H1 (cell line): ENCODE results near the gene CDHR5. TPM values are rescaled to one million over a fixed set of nuclear protein-coding genes. Genes with fewer than 3 reads are reported as not detected.

Source experiments
- CTCF ChIA-PET: fragments of 300-600 bp; sonication (Branson Sonifier 250); formaldehyde crosslinking; loops from one replicate; lab custom pipeline; 2021; ENCODE audit not compliant: partially characterized antibody; lab: Charles Lee
- POLR2A ChIA-PET: fragments of 300-600 bp; sonication (Branson Sonifier 250); formaldehyde crosslinking; loops from one replicate; lab custom pipeline; 2021; ENCODE audit warnings: inconsistent platforms; ENCODE audit not compliant: partially characterized antibody; lab: Charles Lee
- DNase-seq, 2 experiments: peaks; one replicate each; pipeline versions ENCODE4 v3.0.0 to v3.0.0-alpha.2; 2010 to 2022; ENCODE audit warnings: low spot score in 2 of 2, low read depth in 1 of 2, mixed read lengths in 1 of 2
- FAIRE-seq: peaks from 2 replicates; lab custom pipeline; 2011; peaks lifted over from hg19 to GRCh38; lab: Jason Lieb, UNC
- H2AFZ ChIP-seq: 2 replicates; pipeline ENCODE4 v1.8.1; 2012; ENCODE audit warnings: low read length, inconsistent platforms
- H2AK5ac ChIP-seq: 2 replicates; pipeline ENCODE4 v1.6.1; 2013; ENCODE audit warnings: low read depth, low read length
- H2BK120ac ChIP-seq: replicated peaks from 2 replicates; pipeline ENCODE3; 2013; ENCODE audit warnings: low read depth, low read length, inconsistent platforms
- H2BK12ac ChIP-seq: 2 replicates; pipeline ENCODE4 v1.6.1; 2013; ENCODE audit warnings: low read depth, low read length
- H2BK15ac ChIP-seq: 2 replicates; pipeline ENCODE4 v1.6.1; 2013; ENCODE audit warnings: low read length
- H2BK20ac ChIP-seq: 2 replicates; pipeline ENCODE4 v1.6.1; 2013; ENCODE audit warnings: low read length
- H2BK5ac ChIP-seq: 2 replicates; pipeline ENCODE4 v1.6.1; 2013; ENCODE audit warnings: low read depth, low read length
- H3K14ac ChIP-seq: 2 replicates; pipeline ENCODE4 v1.6.1; 2013; ENCODE audit warnings: inconsistent platforms; ENCODE audit not compliant: insufficient read length
- H3K18ac ChIP-seq: 2 replicates; pipeline ENCODE4 v1.6.1; 2013; ENCODE audit warnings: low read length; ENCODE audit errors: extremely low read depth
- H3K23ac ChIP-seq: 2 replicates; pipeline ENCODE4 v1.6.1; 2013; ENCODE audit warnings: inconsistent platforms; ENCODE audit not compliant: insufficient read length
- H3K23me2 ChIP-seq: 2 replicates; pipeline ENCODE4 v1.6.1; 2013; ENCODE audit warnings: low read depth, low read length
- H3K27ac ChIP-seq: 2 replicates; pipeline ENCODE4 v1.6.1; 2011; ENCODE audit warnings: low read depth, low read length, inconsistent platforms
- H3K27me3 ChIP-seq, 4 experiments: replicated peaks in 1 of 4; 1 replicate in 1 of 4; 2 replicates in 3 of 4; pipeline versions ENCODE4 v1.6.1 to v1.8.1; 2011 to 2013; ENCODE audit warnings: low read length in 3 of 4, mild to moderate bottlenecking in 3 of 4, inconsistent platforms in 2 of 4, mixed read lengths in 2 of 4, moderate library complexity in 1 of 4; ENCODE audit not compliant: control insufficient read depth in 3 of 4, insufficient read depth in 3 of 4; ENCODE audit errors: extremely low read depth in 1 of 4
- H3K36me3 ChIP-seq, 4 experiments: 2 replicates each; pipeline versions ENCODE4 v1.6.1 to v1.8.1; 2011 to 2013; ENCODE audit warnings: mild to moderate bottlenecking in 4 of 4, low read length in 3 of 4, moderate library complexity in 2 of 4, control low read depth in 1 of 4, inconsistent platforms in 1 of 4; ENCODE audit not compliant: insufficient read depth in 4 of 4, control insufficient read depth in 2 of 4
- H3K4ac ChIP-seq: replicated peaks from 2 replicates; pipeline ENCODE3; 2013; ENCODE audit warnings: low read length, low read depth, mixed read lengths, inconsistent platforms; ENCODE audit not compliant: insufficient read length
- H3K4me1 ChIP-seq, 4 experiments: replicated peaks in 1 of 4; 1 replicate in 1 of 4; 2 replicates in 3 of 4; pipeline versions ENCODE4 v1.6.1 to v1.8.1; 2011 to 2013; ENCODE audit warnings: low read length in 3 of 4, inconsistent platforms in 2 of 4, mixed read lengths in 1 of 4; ENCODE audit not compliant: insufficient read depth in 4 of 4, control insufficient read depth in 3 of 4
- H3K4me2 ChIP-seq, 2 experiments: 2 replicates each; pipeline versions ENCODE4 v1.6.1 to v1.8.1; 2011 to 2013; ENCODE audit warnings: low read depth in 2 of 2, low read length in 2 of 2, control low read depth in 1 of 2, inconsistent platforms in 1 of 2, mild to moderate bottlenecking in 1 of 2; ENCODE audit not compliant: insufficient read depth in 1 of 2
- H3K4me3 ChIP-seq, 4 experiments: fragments of 200-600, 300-600 bp in 1 of 4; sonication (generic), shearing (Covaris generic), sonication (Bioruptor Twin) in 1 of 4; 2 replicates each; pipeline versions ENCODE4 v1.5.1 to v1.8.1; 2011 to 2016; ENCODE audit warnings: low read length in 4 of 4, low read depth in 3 of 4, control low read depth in 2 of 4, inconsistent platforms in 2 of 4, mild to moderate bottlenecking in 2 of 4, mixed read lengths in 1 of 4, moderate library complexity in 1 of 4; ENCODE audit not compliant: insufficient read depth in 2 of 4; ENCODE audit errors: extremely low read depth in 1 of 4
- H3K56ac ChIP-seq: replicated peaks from 2 replicates; pipeline ENCODE3; 2013; ENCODE audit warnings: low read depth, mild to moderate bottlenecking, mixed read lengths, low read length, inconsistent platforms; ENCODE audit not compliant: insufficient read length
- H3K79me1 ChIP-seq: 2 replicates; pipeline ENCODE4 v1.6.1; 2013; ENCODE audit warnings: low read depth, low read length, control low read depth
- H3K79me2 ChIP-seq, 2 experiments: 2 replicates each; pipeline versions ENCODE4 v1.6.1 to v1.8.1; 2012 to 2013; ENCODE audit warnings: low read length in 2 of 2, mild to moderate bottlenecking in 2 of 2, inconsistent platforms in 1 of 2; ENCODE audit not compliant: insufficient read depth in 2 of 2, control insufficient read depth in 1 of 2
- H3K9ac ChIP-seq, 4 experiments: replicated peaks in 1 of 4; 1 replicate in 1 of 4; 2 replicates in 3 of 4; pipeline versions ENCODE4 v1.6.1 to v1.8.1; 2011 to 2013; ENCODE audit warnings: low read depth in 3 of 4, low read length in 3 of 4, control low read depth in 2 of 4, mild to moderate bottlenecking in 2 of 4, moderate library complexity in 2 of 4, inconsistent platforms in 1 of 4; ENCODE audit errors: extremely low read depth in 1 of 4
- H3K9me3 ChIP-seq, 2 experiments: 2 replicates each; pipeline versions ENCODE4 v1.6.1 to v1.8.1; 2012 to 2013; ENCODE audit warnings: mild to moderate bottlenecking in 2 of 2, moderate library complexity in 2 of 2, control low read depth in 1 of 2, inconsistent platforms in 1 of 2, low read depth in 1 of 2, low read length in 1 of 2, mixed read lengths in 1 of 2; ENCODE audit not compliant: insufficient read depth in 2 of 2
- H4K20me1 ChIP-seq, 2 experiments: replicated peaks in 1 of 2; 2 replicates each; pipeline versions ENCODE3 to v1.8.1; 2011 to 2013; ENCODE audit warnings: inconsistent platforms in 2 of 2, low read length in 2 of 2, mild to moderate bottlenecking in 1 of 2; ENCODE audit not compliant: insufficient read depth in 2 of 2, control insufficient read depth in 1 of 2
- H4K5ac ChIP-seq: 2 replicates; pipeline ENCODE4 v1.6.1; 2013; ENCODE audit warnings: low read length, low read depth, mixed read lengths, inconsistent platforms; ENCODE audit not compliant: insufficient read length
- H4K8ac ChIP-seq: 2 replicates; pipeline ENCODE4 v1.8.0; 2013; ENCODE audit warnings: mild to moderate bottlenecking, moderate library complexity, low read length, inconsistent platforms; ENCODE audit not compliant: insufficient read depth; ENCODE audit errors: extremely low read depth
- H4K91ac ChIP-seq: replicated peaks from 2 replicates; pipeline ENCODE3; 2013; ENCODE audit warnings: low read length, mixed read lengths, inconsistent platforms; ENCODE audit not compliant: insufficient read length
- CEBPB ChIP-seq: IDR thresholded peaks from 2 replicates; pipeline ENCODE4 v1.6.1; 2012; ENCODE audit warnings: low read depth, low read length
- CHD1 ChIP-seq: IDR thresholded peaks from 2 replicates; pipeline ENCODE4 v1.6.1; 2012; ENCODE audit warnings: low read depth, low read length, improper control_type of control experiment
- EP300 ChIP-seq, 2 experiments: IDR thresholded peaks; 1 replicate in 1 of 2; 2 replicates in 1 of 2; pipeline ENCODE4 v1.6.1; 2011 to 2012; ENCODE audit warnings: low read depth in 2 of 2, low read length in 2 of 2, mild to moderate bottlenecking in 2 of 2, borderline replicate concordance in 1 of 2, inconsistent platforms in 1 of 2, moderate library complexity in 1 of 2
- GABPA ChIP-seq: IDR thresholded peaks from 2 replicates; pipeline ENCODE4 v1.6.1; 2011; ENCODE audit warnings: mild to moderate bottlenecking, low read length, moderate library complexity, borderline replicate concordance; ENCODE audit not compliant: insufficient read depth
- KDM1A ChIP-seq: fragments of 200-600, 300-600 bp; sonication (generic); IDR thresholded peaks from 2 replicates; pipeline ENCODE4 v1.7.1; 2016; ENCODE audit warnings: mild to moderate bottlenecking, low read length, borderline replicate concordance
- NANOG ChIP-seq: IDR thresholded peaks from 2 replicates; pipeline ENCODE4 v1.6.1; 2011; ENCODE audit warnings: low read length, low read depth, mild to moderate bottlenecking, inconsistent platforms; ENCODE audit not compliant: insufficient read depth, poor library complexity, severe bottlenecking
- PHF8 ChIP-seq: fragments of 200-600 bp; sonication (generic); conservative IDR thresholded peaks from 2 replicates; pipeline ENCODE4 v1.7.1; 2012; ENCODE audit warnings: low read depth, mild to moderate bottlenecking, inconsistent platforms, low read length, moderate library complexity
- SP2 ChIP-seq: IDR thresholded peaks from 2 replicates; pipeline ENCODE4 v1.6.1; 2012; ENCODE audit warnings: mild to moderate bottlenecking, low read length, inconsistent platforms
- ZNF274 ChIP-seq: IDR thresholded peaks from 2 replicates; pipeline ENCODE4 v1.7.0; 2012; ENCODE audit warnings: low read length, borderline replicate concordance; ENCODE audit errors: extremely low read depth
- WGBS, 2 experiments: shearing (Covaris generic) in 1 of 2; methylation state at CpG; one replicate each; pipeline versions ENCODE4 v1.1.6 to v1.1.7; 2013 to 2015; ENCODE audit warnings: low lambda C conversion rate in 2 of 2, mixed read lengths in 2 of 2, inconsistent platforms in 1 of 2, low coverage in 1 of 2, missing lambda C conversion rate in 1 of 2; ENCODE audit not compliant: insufficient replicate concordance in 2 of 2, insufficient coverage in 1 of 2, insufficient read length in 1 of 2; ENCODE audit errors: extremely low coverage in 1 of 2, missing lambda C conversion rate in 1 of 2; 5-methylcytosine and 5-hydroxymethylcytosine counted together
- polyA plus RNA-seq, 7 experiments: library from polyadenylated mRNA; depleted of rRNA in 3 of 7; stranded (reverse) in 5 of 7; unstranded in 2 of 7; fragments of >200 nt in 5 of 7; fragments of 200-250 nt in 2 of 7; gene quantifications; 1 replicate in 5 of 7; 2 replicates in 1 of 7; 4 replicates in 1 of 7; pipeline versions ENCODE4 v1.2.1 to v1.2.3, GENCODE V29; 2011 to 2013; ENCODE audit warnings: missing spikeins in 2 of 7, mixed read lengths in 2 of 7
- total RNA-seq: library from RNA; stranded (reverse); fragmentation: NEBNext Ultra II Directional; extraction: Animal tissue kit (Norgen Biotek cat#: 25700); gene quantifications from 2 replicates; pipeline ENCODE4 v1.2.1, GENCODE V29; 2021
- TF ChIP-seq, protein P1 (sequence below): IDR thresholded peaks from 2 replicates; pipeline ENCODE4 v1.6.1; 2012; ENCODE audit warnings: low read length, inconsistent platforms

CDHR5 gene
- total and polyA plus RNA-seq, 2 of the 8 experiments (the other 6 are each of a cell fraction or from before 2014, with no cell fraction given): not detected

- Histone ChIP-seq H3K56ac (no peak overlapping the region), H3K4me1 (peaks cover 0 to 6% (median 2%) of the 10 kb centered on the region in 4 experiments; a peak in 5 of 7 replicates), H3K27ac (no peak overlapping the region), H3K79me1 (no peaks in the 10 kb centered on the region), H3K18ac (no peak overlapping the region), H3K36me3 (peaks cover 0 to 3% (median under 1%) of the 10 kb centered on the region in 4 experiments; a peak in 1 of 8 replicates), H3K4me2 (no peak overlapping the region), H4K20me1 (peaks cover 0 to 4% of the 10 kb centered on the region in 2 experiments), H3K4ac (no peak overlapping the region), H4K8ac (no peak overlapping the region), H2BK15ac (no peak overlapping the region), H2AFZ (no peak overlapping the region), H3K23me2 (no peaks in the 10 kb centered on the region), H3K27me3 (peaks cover 0 to 3% (median 1%) of the 10 kb centered on the region in 4 experiments; a peak in 5 of 7 replicates), H2BK120ac (no peak overlapping the region), H4K5ac (no peak overlapping the region), H2BK12ac (no peak overlapping the region), H4K91ac (no peak overlapping the region), H3K9me3 (no peaks in the 10 kb centered on the region; a peak in 1 of 4 replicates), H3K4me3 (no peak overlapping the region), H3K23ac (no peak overlapping the region), H3K9ac (no peak overlapping the region), H3K79me2 (no peaks in the 10 kb centered on the region), H2BK5ac (no peak overlapping the region), H3K14ac (no peak overlapping the region), H2AK5ac (no peak overlapping the region), H2BK20ac (no peak overlapping the region)
- no peak for TF ChIP-seq NANOG
- TF ChIP-seq GABPA: no peak
- TF ChIP-seq, protein P1, sequence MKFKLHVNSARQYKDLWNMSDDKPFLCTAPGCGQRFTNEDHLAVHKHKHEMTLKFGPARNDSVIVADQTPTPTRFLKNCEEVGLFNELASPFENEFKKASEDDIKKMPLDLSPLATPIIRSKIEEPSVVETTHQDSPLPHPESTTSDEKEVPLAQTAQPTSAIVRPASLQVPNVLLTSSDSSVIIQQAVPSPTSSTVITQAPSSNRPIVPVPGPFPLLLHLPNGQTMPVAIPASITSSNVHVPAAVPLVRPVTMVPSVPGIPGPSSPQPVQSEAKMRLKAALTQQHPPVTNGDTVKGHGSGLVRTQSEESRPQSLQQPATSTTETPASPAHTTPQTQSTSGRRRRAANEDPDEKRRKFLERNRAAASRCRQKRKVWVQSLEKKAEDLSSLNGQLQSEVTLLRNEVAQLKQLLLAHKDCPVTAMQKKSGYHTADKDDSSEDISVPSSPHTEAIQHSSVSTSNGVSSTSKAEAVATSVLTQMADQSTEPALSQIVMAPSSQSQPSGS: no peak
- TF ChIP-seq PHF8: no peak
- TF ChIP-seq KDM1A: no peak
- no peak for TF ChIP-seq CEBPB
- TF ChIP-seq SP2: no peak
- no peak for TF ChIP-seq EP300 (IDR thresholded peaks at IDR 0.05; ENCODE audit: borderline replicate concordance in 1 of 2, low read depth in 2 of 2, low read length in 2 of 2)
- no peak for TF ChIP-seq ZNF274
- no peak for TF ChIP-seq CHD1
- WGBS, 2 experiments: 79% methylated on average over 16 of the region's 16 CpGs; no CpG with 5 or more reads in 1 of the 2 experiments
- POLR2A ChIA-PET: interaction anchor here (1.4 to 4.2 kb wide), 2 partner anchors 10 to 48 kb away, joined by 3 to 19 read pairs; no protein-coding TSS in a partner anchor
- DNase-seq (no peak), FAIRE-seq (no peak)
- CTCF ChIA-PET: interaction anchor here (0.6 to 1.1 kb wide), 3 partner anchors 8 to 86 kb away, joined by 3 read pairs; partner anchors contain the start of gene DRD4
These were observed 20.8 kb upstream of the CDHR5 start for GRCh38 chr11:645536-645935.
